Esophagus squamous epithelium (tissue), 4 donors: ENCODE data around the gene SLC38A8.

ENCODE experiments used
- CTCF ChIP-seq, 6 experiments: fragments of 450-650 bp in 4 of 6; fragments of 200-600 bp in 2 of 6; sonication (generic) in 2 of 6; IDR thresholded peaks; one replicate each; pipeline ENCODE4 v1.5.1; 2016 to 2019; ENCODE audit warnings: antibody characterized with exemption in 6 of 6, mild to moderate bottlenecking in 4 of 6, moderate library complexity in 4 of 6
- POLR2A ChIP-seq, 4 donors: fragments of 450-650 bp; IDR thresholded peaks; one replicate each; pipeline ENCODE4 v1.6.1; 2017; ENCODE audit warnings: antibody characterized with exemption in 4 of 4, mild to moderate bottlenecking in 4 of 4, moderate library complexity in 3 of 4

DNA sequence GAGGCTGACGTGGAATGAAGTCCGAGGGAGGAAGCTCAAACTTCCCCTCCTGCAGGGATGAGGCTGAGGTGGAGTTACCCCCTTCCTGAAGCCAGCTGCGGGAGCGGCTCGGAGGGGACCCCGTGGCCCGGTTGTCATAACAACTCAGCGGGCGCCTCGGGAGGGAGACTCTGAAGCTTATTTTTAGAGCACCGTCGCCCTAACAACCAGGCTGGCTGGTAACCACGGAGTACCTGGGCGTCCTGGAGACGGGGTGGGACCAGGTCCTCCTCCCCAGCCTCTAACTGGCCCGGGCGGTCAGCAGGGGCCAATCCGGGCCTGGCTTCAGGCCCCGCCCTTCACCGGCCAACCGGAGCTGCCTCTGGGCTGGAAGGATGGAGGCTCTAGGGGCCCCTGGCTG, 46.8 kb downstream of the SLC38A8 start:
- TF ChIP-seq CTCF (IDR thresholded peaks at IDR 0.05) (no peak), POLR2A (IDR thresholded peaks at IDR 0.05) (no peak)
